Neural cell (in vitro differentiated cells): Measurements from ENCODE around the gene DNM3.

Source experiments
- CTCF ChIP-seq: fragments of 450-650 bp; IDR thresholded peaks from 2 replicates; pipeline ENCODE4 v1.5.1; 2014; ENCODE audit warnings: antibody characterized with exemption, mild to moderate bottlenecking, moderate library complexity; ENCODE audit not compliant: poor library complexity, severe bottlenecking
- REST ChIP-seq: IDR thresholded peaks from 2 replicates; pipeline ENCODE4 v1.6.1; 2012; ENCODE audit warnings: borderline replicate concordance
- SMC3 ChIP-seq: fragments of 450-650 bp; conservative IDR thresholded peaks from 2 replicates; pipeline ENCODE4 v1.6.1; 2014; ENCODE audit warnings: antibody characterized with exemption, mild to moderate bottlenecking, moderate library complexity; ENCODE audit not compliant: poor library complexity

- TF ChIP-seq CTCF (no peak), SMC3 (no peak), REST (no peak)
These were observed 153.0 kb downstream of the DNM3 start for GRCh38 chr1:171994293-171994692.
